Endodermal cell (in vitro differentiated cells): ENCODE results near the gene OMA1. TPM values are rescaled to one million over a fixed set of nuclear protein-coding genes. Genes with fewer than 3 reads are reported as not detected.
A peak's percentile ranks its signal among the peaks of the same experiment; 100 is the strongest.

ENCODE experiments used
- DNase-seq: peaks from one replicate; pipeline ENCODE4 v3.0.0-alpha.2; 2017
- H3K27ac ChIP-seq: 2 replicates; pipeline ENCODE4 v1.5.1; 2013; ENCODE audit warnings: mild to moderate bottlenecking, low read depth, low read length, moderate library complexity
- H3K27me3 ChIP-seq: 2 replicates; pipeline ENCODE4 v1.6.1; 2013; ENCODE audit warnings: mild to moderate bottlenecking, low read length, moderate library complexity; ENCODE audit not compliant: insufficient read depth, control insufficient read depth, poor library complexity, severe bottlenecking
- H3K36me3 ChIP-seq: 2 replicates; pipeline ENCODE4 v1.7.0; 2013; ENCODE audit warnings: mild to moderate bottlenecking, low read length, moderate library complexity; ENCODE audit not compliant: control insufficient read depth, insufficient read depth
- H3K4me1 ChIP-seq: one replicate; pipeline ENCODE4 v1.7.0; 2013; ENCODE audit warnings: low read length; ENCODE audit not compliant: control insufficient read depth, insufficient read depth
- H3K4me3 ChIP-seq: 2 replicates; pipeline ENCODE4 v1.5.1; 2013; ENCODE audit warnings: mild to moderate bottlenecking, low read length, moderate library complexity
- H3K9ac ChIP-seq: 2 replicates; pipeline ENCODE4 v1.6.1; 2013; ENCODE audit warnings: mild to moderate bottlenecking, low read length, moderate library complexity; ENCODE audit not compliant: poor library complexity, severe bottlenecking; ENCODE audit errors: extremely low read depth
- H3K9me3 ChIP-seq: 2 replicates; pipeline ENCODE4 v1.6.1; 2013; ENCODE audit warnings: mild to moderate bottlenecking, low read length, moderate library complexity; ENCODE audit not compliant: control insufficient read depth
- H3K27ac Mint-ChIP-seq: 2 replicates; pipeline ENCODE4 v1.8.0; 2020; ENCODE audit warnings: mixed read lengths
- H3K27me3 Mint-ChIP-seq: 2 replicates; pipeline ENCODE4 v1.8.0; 2021; ENCODE audit warnings: mild to moderate bottlenecking, mixed read lengths; ENCODE audit not compliant: insufficient read depth
- H3K36me3 Mint-ChIP-seq: 2 replicates; pipeline ENCODE4 v1.8.0; 2020; ENCODE audit warnings: low read depth, mixed read lengths
- H3K4me1 Mint-ChIP-seq: 2 replicates; pipeline ENCODE4 v1.8.0; 2020; ENCODE audit warnings: mixed read lengths
- H3K4me3 Mint-ChIP-seq: 2 replicates; pipeline ENCODE4 v1.8.0; 2020; ENCODE audit warnings: mild to moderate bottlenecking, moderate library complexity, mixed read lengths
- H3K9me3 Mint-ChIP-seq: 2 replicates; pipeline ENCODE4 v1.8.0; 2020; ENCODE audit warnings: mild to moderate bottlenecking, mixed read lengths
- CTCF ChIP-seq: fragments of 200-600 bp; sonication (generic); conservative IDR thresholded peaks from 2 replicates; pipeline ENCODE4 v1.5.0; 2021; ENCODE audit warnings: antibody characterized with exemption, mild to moderate bottlenecking
- WGBS, 2 experiments: methylation state at CpG; one replicate each; pipeline versions ENCODE4 v1.1.5 to v1.1.7; 2013; ENCODE audit warnings: missing lambda C conversion rate in 2 of 2, mixed read lengths in 1 of 2; ENCODE audit not compliant: insufficient coverage in 1 of 2, insufficient read length in 1 of 2; 5-methylcytosine and 5-hydroxymethylcytosine counted together
- total RNA-seq, 2 donors: library from RNA; stranded (reverse); fragmentation: NEBNext Ultra II Directional in 1 of 2; extraction: Animal tissue kit (Norgen Biotek cat#: 25700) in 1 of 2; gene quantifications; 2 replicates in 1 of 2; 3 replicates in 1 of 2; pipeline ENCODE4 v1.2.1, GENCODE V29; 2021

Gene OMA1
- total RNA-seq, 2 donors from 2014 or later = 13.0 to 18.4 TPM

GRCh38 chr1:58581641-58582040 lies 35.1 kb upstream of the OMA1 start:
- no peaks in the 10 kb centered on the region for H3K36me3 Mint-ChIP-seq

GRCh38 chr1:58580186-58580585 lies 33.7 kb upstream of the OMA1 start:
- DNase-seq = no peak
- Histone ChIP-seq H3K9ac (no peak overlapping the region), H3K4me1 (no peaks in the 10 kb centered on the region), H3K36me3 (no peaks in the 10 kb centered on the region), H3K9me3 (no peaks in the 10 kb centered on the region), H3K27me3 (peaks cover 47% of the 10 kb centered on the region), H3K27ac (no peak overlapping the region), H3K4me3 (no peak overlapping the region)
- H3K36me3 Mint-ChIP-seq = no peaks in the 10 kb centered on the region
- H3K4me1 Mint-ChIP-seq = peaks cover 4% of the 10 kb centered on the region
- H3K27me3 Mint-ChIP-seq = peaks cover 53% of the 10 kb centered on the region
- H3K4me3 Mint-ChIP-seq = no peak overlapping the region
- TF ChIP-seq CTCF = no peak
- H3K9me3 Mint-ChIP-seq = peaks cover 5% of the 10 kb centered on the region
- WGBS, 2 experiments = 71% methylated on average over 1 of the region's 1 CpG; no CpG with 5 or more reads in 1 of the 2 experiments
- H3K27ac Mint-ChIP-seq = no peak overlapping the region

More at GRCh38 chr1:58581641-58582040, 35.1 kb upstream of the OMA1 start:
- Histone ChIP-seq H3K4me1 (no peaks in the 10 kb centered on the region), H3K4me3 (no peak overlapping the region), H3K36me3 (no peaks in the 10 kb centered on the region), H3K9ac (no peak overlapping the region), H3K27me3 (peaks cover 34% of the 10 kb centered on the region), H3K9me3 (no peaks in the 10 kb centered on the region), H3K27ac (no peak overlapping the region)
- Mint-ChIP-seq H3K4me1 (peaks cover 4% of the 10 kb centered on the region), H3K27ac (no peak overlapping the region), H3K27me3 (peaks cover 52% of the 10 kb centered on the region), H3K4me3 (no peak overlapping the region), H3K9me3 (peaks cover under 1% of the 10 kb centered on the region)
- DNase-seq = no peak
- 92% methylated on average over 1 of the region's 2 CpGs; no CpG with 5 or more reads in 1 of the 2 experiments for WGBS, 2 experiments
- TF ChIP-seq CTCF = no peak

- Mint-ChIP-seq H3K4me3 (peak overlapping the region; percentile 49), H3K4me1 (peaks cover 20% of the 10 kb centered on the region), H3K27ac (no peak overlapping the region), H3K27me3 (peaks cover 52% of the 10 kb centered on the region), H3K36me3 (no peaks in the 10 kb centered on the region), H3K9me3 (peaks cover 5% of the 10 kb centered on the region)
- Histone ChIP-seq H3K4me1 (peaks cover 13% of the 10 kb centered on the region), H3K27ac (no peak overlapping the region), H3K9ac (no peak overlapping the region), H3K9me3 (no peaks in the 10 kb centered on the region), H3K36me3 (no peaks in the 10 kb centered on the region), H3K27me3 (peaks cover 55% of the 10 kb centered on the region), H3K4me3 (no peak overlapping the region)
- DNase-seq = no peak
- no peak for TF ChIP-seq CTCF
- 48 to 50% methylated on average over 1 to 3 of the region's 3 CpGs for WGBS, 2 experiments
Observed at GRCh38 chr1:58577654-58578030, 31.1 kb upstream of the OMA1 start.
